Stimulated activated CD4-positive, alpha-beta T cell treated with anti-CD3 and anti-CD28 coated beads, Interleukin-4, amount 100 ng/mL, for 48 hours (primary cell): ENCODE measurements around the gene XNDC1N.

Experiments
- DNase-seq, 2 donors: peaks; one replicate each; pipeline ENCODE4 v3.0.0-alpha.2; 2020; ENCODE audit warnings: low read depth in 2 of 2

XNDC1N gene, protein sequence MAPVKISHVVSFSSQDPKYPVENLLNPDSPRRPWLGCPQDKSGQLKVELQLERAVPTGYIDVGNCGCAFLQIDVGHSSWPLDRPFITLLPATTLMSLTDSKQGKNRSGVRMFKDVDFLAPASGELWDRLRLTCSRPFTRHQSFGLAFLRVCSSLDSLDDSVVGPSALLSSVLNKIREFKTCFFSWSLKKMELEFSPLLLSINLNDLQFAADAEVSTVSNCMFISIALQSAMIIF

DNA sequence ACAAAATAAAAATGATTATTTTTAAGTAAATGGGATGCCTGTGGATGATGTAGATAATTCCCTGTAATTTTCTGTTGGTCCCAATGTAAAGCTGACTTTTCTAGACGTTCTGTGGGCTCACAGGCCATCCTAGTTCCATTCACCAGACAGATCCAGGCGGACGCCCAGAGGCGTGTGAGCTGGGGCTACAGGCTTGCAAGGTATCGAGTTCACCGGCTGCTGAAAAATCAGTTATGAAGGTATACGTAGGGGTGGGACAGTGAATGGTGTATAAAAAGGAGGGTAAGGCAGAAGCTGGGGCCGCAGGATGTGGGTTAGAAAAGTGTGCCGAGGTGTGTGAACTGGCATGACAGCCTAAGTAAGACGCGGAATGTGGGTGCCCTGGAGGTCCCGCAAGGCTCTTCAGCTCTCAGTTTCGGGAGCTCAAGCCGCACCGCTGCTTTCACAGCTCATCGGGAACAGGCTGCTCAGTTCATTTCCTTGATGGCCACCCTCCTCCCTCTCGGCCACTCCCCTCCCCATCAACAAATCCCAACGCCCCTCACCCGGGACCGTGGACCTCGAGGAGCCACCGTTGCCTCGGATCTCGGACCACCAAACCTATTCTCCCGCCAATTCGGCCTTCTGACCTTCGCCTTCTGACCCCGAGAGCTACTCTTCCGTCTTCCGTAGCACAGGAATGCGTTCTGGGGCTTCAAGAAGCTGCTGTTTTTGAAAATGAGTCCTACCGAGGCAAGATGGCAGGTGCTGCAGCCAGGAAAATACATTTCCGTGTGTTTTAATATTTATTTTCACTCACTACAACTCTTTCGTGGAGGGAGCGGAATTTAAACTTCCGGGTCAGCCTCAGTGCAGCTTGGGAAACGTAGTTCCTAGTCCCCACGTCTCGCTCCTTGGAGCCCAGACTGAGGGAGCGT is at the start of gene XNDC1N:
XNDC1N (minus strand) TSS at position 775 of the 917 bp plus-strand sequence. CDS start 5,241 bp downstream, outside the sequence.
- peak; percentile 46 to 70 for DNase-seq

DNA sequence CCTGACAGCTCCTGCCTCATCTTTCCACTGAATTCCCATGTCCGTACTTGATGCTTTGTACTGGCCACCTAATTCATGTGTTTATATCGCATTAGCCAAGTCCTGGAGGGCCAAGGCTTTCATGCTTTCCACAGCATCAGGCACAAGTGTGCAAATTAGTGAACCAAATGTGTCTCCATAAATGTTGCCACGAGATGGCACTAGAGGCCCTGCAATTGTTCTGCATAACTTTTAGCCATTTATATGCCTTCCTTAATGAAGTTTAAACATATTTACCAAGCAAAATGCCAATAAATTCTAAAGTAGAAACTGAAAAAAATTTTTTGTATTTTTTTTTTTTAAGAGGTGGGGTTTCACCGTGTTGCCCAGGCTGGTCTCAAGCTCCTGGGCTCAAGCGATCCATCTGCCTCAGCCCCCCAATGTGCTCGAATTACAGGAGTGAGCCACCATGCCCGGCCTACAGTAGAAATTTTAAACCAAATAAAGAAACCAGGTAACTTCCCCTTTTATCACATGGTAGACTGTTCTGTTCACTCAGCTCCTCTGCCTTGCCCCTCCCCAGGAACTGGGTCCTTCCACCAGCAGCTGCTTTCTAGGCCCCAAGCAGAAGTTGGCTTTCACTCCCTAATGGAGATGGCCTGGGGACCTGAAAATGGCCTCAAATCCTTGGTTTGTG is 49.5 kb upstream of the XNDC1N start:
- peak in 1 of 2 donors; percentile 30 for DNase-seq

DNA sequence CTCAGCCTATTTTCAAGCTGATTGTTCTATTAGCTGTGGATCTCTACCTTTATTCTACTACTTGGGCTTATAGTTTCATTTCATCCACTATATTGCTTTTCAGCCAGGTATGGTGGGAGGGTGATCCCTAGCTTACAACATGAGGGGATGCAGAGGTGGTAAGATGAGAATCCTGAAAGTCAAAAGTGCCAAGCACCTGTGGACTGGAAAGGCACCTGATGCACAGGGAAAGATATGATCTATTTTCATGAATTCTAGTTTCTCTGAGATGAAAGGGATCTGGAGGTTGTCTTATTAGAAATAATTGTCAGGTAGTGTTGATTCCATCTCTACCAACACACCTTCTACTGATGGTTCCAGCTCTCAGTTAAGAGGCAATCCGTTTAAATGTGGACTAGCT is 48.7 kb upstream of the XNDC1N start:
- DNase-seq, result no peak

DNA sequence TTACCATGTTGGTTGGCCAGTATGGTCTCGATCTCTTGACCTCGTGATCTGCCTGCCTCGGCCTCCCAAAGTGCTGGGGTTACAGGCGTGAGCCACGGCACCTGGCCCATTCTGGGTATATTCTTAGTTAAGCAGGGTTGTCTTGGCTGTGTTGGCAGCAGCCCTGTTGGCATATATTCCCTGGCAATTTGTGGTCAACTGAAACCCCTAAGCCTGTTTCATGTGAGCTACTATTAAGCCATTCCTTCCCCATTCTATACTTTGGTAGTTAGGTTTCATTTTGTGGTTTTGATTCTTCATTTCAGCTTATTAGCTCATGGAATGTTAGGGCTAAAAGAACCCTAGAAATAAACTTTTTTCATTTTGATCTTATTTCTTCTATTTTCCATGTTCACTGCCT is 48.2 kb upstream of the XNDC1N start:
- DNase-seq, result no peak

DNA sequence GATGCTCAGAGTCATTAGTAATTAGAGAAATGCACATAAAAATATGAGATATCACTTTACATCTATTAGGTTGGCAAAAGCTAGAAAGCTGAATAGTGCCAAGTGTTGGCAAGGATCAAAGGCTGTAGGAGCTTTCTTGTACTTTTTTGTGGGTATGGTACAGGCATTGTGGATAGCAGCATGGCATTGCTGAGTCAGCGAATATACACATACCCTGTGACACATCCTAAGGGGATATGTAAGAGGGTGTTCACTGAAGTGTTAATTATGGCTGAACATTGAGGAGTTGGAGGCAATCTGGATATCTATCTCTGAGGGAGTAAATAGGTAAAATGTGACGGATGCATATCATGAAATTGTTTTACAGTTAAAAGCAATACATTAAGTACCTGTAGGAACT is 43.3 kb upstream of the XNDC1N start:
- no peak for DNase-seq

DNA sequence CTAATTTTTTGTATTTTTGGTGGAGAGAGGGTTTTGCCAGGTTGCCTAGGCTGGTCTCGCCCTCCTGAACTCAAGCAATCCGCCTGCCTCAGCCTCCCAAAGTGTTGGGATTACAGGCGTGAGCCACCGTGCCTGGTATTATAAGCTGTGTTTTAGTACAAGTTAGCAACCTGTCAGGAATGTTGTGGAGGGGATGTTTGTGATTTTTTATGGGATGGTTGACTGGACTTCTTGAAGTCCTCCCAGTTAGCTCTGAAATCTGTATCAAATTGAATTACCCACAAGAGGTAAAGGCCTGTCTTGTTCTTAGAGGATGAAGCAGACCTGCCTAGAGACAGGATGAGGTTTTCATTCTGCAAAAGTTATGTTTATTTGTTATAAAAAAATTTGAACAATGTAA is 36.2 kb upstream of the XNDC1N start:
- DNase-seq, result no peak

DNA sequence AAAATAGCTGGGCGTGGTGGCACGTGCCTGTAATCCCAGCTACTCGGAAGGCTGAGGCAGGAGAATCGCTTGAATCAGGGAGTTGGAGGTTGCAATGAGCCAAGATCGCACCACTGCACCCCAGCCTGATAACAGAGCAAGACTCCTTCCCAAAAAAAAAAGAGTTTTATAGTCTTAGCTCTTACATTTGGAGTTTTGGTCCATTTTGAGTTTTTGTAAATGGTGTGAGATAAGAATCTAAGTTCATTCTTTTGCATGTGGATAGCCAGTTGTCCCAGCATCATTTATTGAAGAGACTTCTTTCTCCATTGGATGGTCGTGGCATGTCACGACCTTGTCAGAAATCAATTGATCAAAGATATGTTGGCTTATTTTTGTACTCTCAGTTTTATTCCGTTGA is 35.1 kb upstream of the XNDC1N start:
- no peak for DNase-seq

DNA sequence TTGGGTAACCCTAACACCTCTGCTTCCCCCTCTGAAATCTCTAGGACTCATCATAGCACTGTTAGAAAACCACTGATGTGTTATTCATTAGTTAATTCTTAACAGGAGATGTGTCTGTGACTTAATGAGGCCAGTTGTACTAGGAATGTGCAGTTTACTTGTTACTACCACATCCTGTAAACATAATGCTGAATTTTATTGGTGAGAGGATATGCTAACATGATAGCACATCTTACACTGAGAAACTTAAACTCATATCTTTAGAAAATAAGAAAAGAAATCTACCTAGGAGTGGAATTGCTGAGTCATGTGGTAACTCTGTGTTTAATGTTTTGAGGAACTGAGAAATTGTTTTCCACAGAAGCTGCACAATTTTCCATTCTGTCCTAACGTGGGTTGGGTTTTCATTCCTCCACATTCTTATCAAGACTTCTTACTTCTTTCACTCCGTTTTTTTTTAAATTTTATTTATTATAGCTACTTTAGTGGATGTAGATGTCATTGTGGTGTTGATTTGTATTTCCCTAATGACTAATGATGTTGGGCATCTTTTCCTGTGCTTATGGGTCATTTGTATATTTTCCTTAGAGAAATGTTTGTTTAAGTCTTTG is 34.1 kb upstream of the XNDC1N start:
- no peak for DNase-seq

DNA sequence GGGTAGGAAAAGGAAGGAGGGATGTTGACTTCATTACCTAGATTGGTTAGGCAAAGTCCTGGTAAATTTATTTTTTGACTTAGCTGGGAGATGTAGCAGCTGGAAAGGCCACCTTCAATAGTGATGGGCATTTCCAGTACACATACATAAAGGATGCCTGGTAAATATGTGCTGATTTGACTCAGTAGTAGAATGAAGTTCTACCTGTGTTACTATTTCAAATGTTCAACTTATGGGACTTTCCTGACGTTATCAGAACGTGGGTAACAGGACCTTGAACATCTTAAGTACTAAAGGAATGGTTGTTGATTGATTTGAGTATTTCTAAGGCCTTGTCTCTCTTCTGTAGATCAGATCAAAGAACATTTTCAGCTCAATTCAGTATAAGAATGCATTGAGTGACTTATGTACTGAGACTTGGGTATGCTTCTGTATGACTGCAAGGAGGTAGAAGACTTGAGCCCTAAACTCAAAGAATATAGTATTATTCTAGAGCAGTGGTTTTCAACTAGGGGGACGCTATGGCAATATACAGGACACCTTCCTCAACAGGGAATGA is 27.6 kb upstream of the XNDC1N start:
- DNase-seq, result no peak

DNA sequence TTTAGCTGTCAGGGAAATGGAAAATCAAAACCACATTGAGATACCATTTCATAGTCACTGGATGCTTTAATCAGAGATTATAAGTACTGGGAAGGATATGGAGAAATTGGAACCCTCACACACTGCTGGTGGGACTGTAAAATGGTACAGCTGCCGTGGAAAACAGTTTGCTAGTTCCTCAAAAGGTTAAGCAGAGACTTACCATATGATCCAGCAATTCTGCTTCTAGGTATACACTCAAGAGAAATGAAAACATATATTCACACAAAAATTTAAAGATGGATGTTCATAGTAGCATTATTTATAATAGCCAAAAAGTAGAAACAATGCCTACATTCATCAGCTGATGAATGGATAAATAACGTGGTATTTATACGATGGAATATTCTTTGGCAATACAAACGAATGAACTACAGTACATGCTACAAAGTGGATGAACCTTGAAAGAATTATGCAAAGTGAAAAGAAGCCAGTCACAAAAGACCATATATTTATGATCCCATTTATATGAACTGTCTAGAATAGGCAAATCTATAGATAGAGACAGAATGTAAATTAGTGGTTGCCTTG is 23.4 kb upstream of the XNDC1N start:
- DNase-seq, result no peak

DNA sequence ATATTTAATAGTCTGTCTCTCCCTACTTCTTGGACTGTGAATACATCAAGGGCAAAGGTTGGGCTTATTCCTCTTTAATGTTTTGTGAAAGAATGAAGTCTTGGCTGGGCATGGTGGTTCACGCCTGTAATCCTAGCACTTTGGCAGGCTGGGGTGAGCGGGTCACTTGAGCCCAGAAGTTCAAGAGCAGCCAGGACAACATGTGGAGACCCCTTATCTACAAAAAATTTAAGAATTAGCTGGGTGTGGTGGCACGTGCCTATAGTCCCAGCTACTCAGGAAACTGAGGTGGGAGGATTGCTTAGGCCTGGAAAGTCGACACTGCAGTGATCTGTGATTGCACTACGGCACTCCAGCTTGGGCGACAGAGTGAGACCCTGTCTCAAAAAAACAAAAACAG is 20.6 kb upstream of the XNDC1N start:
- no peak for DNase-seq

DNA sequence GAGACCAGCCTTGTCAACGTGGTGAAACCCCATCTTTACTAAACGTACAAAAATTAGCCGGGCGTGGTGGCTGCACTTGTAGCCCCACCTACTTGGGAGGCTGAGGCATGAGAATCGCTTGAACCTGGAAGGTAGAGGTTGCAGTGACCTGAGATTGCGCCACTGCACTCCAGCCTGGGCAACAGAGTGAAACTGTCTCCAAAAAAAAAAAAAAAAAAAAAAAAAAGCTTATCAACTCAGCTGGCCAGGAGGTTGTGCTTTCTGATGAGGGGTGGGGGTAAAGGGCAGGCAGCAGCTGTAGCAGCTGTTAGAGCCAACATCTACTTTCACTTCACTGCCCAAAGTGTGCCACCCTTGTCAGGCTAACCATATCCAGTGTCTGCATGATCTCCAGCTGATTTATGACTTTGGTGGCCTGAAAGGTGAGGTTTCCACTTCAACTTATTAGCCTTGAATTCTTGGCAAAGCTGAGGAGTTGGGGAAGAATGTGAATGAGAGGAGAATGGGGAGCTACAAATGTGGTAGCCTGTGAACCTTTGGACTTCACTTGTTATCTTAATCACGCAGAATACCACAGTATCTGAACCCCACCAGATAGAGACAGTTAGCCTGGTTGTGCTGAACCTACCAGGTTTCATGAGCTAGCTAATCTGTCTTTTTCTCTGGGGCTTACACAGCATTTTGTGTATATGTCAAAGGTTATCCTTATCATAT is 20.1 kb upstream of the XNDC1N start:
- DNase-seq, result no peak

DNA sequence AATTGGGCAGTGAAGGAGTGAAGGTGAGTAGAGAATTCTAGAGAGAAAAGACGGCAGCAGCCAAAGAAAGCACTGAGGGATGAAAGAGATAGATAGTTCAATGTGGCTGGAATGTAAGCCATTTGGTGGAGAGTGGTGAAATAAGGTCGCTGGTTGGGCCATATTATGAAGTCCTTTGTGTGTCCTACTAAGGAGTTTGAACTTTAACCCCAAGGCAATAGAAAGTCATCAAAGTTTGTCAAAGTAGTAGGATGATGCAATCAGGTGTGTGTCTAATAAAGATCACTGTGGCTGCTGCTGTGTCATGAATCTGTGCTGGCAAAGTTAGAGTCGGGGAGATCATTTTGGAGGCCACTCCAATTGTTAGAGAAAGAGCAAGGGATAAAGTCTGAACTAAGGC is 19.1 kb upstream of the XNDC1N start:
- DNase-seq, result no peak

DNA sequence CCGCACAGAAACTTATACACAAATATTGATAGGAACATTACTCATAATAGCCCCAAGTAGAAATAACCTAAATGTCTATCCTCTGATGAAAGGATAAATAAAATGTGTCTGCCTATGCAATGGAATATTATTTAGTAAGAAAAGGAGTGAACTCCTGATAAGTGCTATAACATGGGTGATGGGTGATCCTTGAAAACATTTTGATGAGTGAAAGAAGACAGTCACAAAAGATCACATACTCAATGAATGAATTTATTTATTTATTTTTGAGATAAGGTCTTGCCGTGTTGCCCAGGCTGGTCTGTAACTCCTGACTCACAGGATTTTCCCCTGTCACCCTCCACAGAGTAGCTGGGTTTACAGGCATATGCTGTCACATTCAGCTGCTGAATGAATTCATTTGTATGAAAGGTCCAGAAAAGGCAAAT is 17.8 kb upstream of the XNDC1N start:
- DNase-seq, result no peak

DNA sequence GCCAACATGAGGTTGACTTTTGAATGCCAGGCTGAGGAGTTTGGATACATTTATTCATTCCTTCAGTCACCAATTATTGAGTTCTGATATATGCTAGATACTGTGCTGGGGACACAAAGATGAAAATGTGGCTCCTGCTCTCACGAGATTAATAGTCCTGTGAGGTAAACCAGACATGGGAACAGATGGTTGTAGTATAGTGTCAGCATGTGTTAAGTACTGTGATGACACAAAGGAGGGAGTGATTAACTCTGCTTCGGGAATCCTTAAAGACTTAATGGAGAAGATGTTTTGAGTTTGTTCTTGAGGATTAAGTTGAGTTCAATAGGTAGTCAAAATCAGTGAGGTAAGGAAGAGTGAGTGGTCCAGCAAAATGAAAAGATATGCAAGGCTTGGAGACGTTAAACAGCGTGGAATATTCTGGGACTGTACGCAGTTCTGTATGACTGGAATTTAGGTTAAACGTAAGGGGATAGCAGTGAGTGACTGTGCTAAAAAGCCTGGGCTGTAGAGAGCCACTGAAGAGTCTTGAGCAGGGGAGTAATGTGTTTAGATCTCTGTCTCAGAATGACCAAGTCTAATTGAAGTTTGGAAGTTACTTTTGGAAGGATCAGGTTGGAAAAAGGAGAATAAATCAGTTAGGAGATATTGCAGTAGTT is 12.3 kb upstream of the XNDC1N start:
- DNase-seq, result no peak

DNA sequence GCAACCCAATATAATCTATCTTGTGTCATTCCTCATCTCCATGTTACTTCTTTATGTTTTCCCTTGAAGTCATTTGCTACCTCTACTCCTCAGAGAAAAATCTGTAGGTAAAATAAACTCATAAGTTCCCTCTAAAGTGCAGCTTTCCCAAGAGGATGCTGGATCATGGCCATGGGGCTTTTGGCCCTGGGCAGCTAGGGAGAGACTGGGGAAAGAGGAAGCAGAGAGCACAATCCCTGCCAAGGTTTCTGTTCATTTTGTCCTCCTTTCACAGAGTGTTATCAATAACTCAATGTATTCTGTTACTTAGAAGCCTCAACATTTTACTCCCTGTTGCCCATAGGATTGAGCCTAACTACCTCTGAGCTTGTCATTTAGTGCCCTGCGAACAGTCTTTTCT is 9.4 kb upstream of the XNDC1N start:
- no peak for DNase-seq

DNA sequence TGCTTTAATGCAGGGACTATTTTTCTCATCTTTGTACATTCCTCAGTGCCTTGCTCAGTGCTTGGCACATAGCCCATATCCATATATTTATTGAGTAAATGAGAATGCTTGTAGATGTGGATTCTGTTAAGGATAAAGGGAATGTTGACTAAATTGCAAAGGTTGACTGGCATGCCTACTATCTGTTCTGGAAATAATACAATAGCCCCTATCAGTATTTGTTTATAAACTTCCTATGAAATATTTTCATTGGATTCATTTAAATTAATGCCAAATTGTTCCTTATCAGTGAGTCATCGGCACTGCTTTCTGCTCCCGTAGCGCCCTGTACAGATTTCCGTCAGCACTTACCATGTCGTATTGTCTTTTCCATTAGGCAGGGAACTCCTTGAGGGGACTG is 8.4 kb upstream of the XNDC1N start:
- no peak for DNase-seq

DNA sequence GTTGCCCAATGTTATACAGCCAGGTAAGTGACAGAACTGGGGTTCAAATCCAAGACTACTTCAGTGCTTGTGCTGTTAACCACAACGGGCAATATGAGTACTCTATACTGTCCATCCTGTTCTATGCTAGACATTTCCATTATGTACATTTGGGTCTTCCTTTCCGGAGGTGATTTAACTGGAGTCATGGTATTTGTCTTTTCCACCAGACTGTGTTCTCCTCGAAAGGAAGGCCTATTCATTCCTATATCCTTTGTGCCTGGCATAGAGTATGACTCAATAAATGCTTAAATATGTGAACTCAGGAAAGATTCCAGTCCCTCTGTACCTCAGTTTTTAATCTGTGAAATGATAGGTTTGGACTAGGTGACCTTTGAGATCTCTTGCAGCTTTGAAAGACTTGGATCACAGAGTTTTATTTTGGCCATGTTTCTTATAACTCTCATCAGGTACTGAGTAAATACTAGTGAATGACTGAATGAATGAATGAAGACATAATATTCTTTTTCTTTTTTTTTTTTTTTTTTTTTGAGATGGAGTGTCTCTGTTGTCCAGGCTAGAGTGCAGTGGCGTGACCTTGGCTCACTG is 7.0 kb upstream of the XNDC1N start:
- no peak for DNase-seq

DNA sequence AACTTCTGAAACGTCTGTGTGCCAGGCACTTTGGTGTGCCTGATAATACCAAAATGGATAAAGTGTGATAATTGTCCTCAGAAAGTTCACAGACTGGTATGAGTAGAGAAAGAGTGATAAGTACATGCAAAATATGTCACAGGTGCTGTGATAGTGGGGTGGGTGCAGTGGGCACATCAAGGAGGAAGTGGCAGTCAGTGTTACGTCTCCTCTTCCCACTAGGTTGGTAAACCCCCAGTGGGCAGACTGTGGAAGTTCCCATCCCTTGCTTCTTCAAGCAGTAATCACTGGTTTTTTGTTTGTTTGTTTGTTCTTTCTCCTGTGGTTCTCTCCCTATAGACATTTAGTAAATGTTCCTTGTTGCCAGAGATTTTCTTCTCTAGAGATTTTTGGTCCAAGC is 5.8 kb upstream of the XNDC1N start:
- no peak for DNase-seq
